Endothelial cell of umbilical vein (primary cell): Measurements from ENCODE around the gene NR2F2. TPM values are rescaled to one million over a fixed set of nuclear protein-coding genes. Genes with fewer than 3 reads are reported as not detected.

ENCODE experiments used
- BruUV-seq: library from RNA; stranded (reverse); fragments of 400-500 nt; replicated peaks from 2 replicates; lab custom pipeline; 2021; lab: Mats Ljungman, UMichigan
- CTCF ChIA-PET: fragments of 300-600, 350-600 bp; sonication (Branson Sonifier 250); formaldehyde crosslinking; loops from one replicate; lab custom pipeline; 2021; ENCODE audit warnings: antibody characterized with exemption, inconsistent platforms; lab: Charles Lee
- POLR2A ChIA-PET: fragments of 300-600, 350-600 bp; sonication (Branson Sonifier 250); formaldehyde crosslinking; loops from one replicate; lab custom pipeline; 2021; ENCODE audit warnings: antibody characterized with exemption, inconsistent platforms; lab: Charles Lee
- DNase-seq: peaks from one replicate; pipeline ENCODE4 v3.0.0-alpha.2; 2011; ENCODE audit warnings: low read depth, low spot score
- FAIRE-seq: peaks from 2 replicates; lab custom pipeline; 2011; peaks lifted over from hg19 to GRCh38; lab: Jason Lieb, UNC
- H2AFZ ChIP-seq: 2 replicates; pipeline ENCODE4 v1.6.0; 2012; ENCODE audit warnings: low read depth, low read length, control low read depth, inconsistent platforms
- H3K27ac ChIP-seq: 2 replicates; pipeline ENCODE4 v1.5.1; 2011; ENCODE audit warnings: low read depth, mild to moderate bottlenecking, control low read depth, low read length, moderate library complexity; ENCODE audit not compliant: insufficient read depth
- H3K27me3 ChIP-seq, 2 experiments: 2 replicates each; pipeline versions ENCODE4 v1.6.0 to v1.6.1; 2011; ENCODE audit warnings: low read length in 2 of 2, mixed read lengths in 1 of 2; ENCODE audit not compliant: control insufficient read depth in 2 of 2, insufficient read depth in 2 of 2
- H3K36me3 ChIP-seq, 2 experiments: 2 replicates in 1 of 2; 3 replicates in 1 of 2; pipeline ENCODE4 v1.5.1; 2011; ENCODE audit warnings: low read length in 2 of 2, mild to moderate bottlenecking in 1 of 2, moderate library complexity in 1 of 2; ENCODE audit not compliant: control insufficient read depth in 2 of 2, insufficient read depth in 2 of 2; ENCODE audit errors: extremely low read depth in 1 of 2
- H3K4me1 ChIP-seq: 3 replicates; pipeline ENCODE4 v1.5.1; 2011; ENCODE audit warnings: mild to moderate bottlenecking, low read length; ENCODE audit not compliant: control insufficient read depth, insufficient read depth; ENCODE audit errors: extremely low read depth
- H3K4me2 ChIP-seq: 2 replicates; pipeline ENCODE4 v1.6.1; 2011; ENCODE audit warnings: low read length, control low read depth, mixed read lengths; ENCODE audit not compliant: insufficient read depth
- H3K4me3 ChIP-seq, 3 experiments: fragments of 200-600 bp in 1 of 3; sonication (generic), shearing (Covaris generic) in 1 of 3; replicated peaks in 1 of 3; 2 replicates each; pipeline ENCODE4 v1.5.1; 2011 to 2016; ENCODE audit warnings: control low read depth in 3 of 3, low read length in 3 of 3, mild to moderate bottlenecking in 2 of 3, inconsistent platforms in 1 of 3, low read depth in 1 of 3, moderate library complexity in 1 of 3; ENCODE audit not compliant: insufficient read depth in 1 of 3
- H3K79me2 ChIP-seq: 2 replicates; pipeline ENCODE4 v1.6.0; 2012; ENCODE audit warnings: low read length, inconsistent platforms; ENCODE audit not compliant: control insufficient read depth, insufficient read depth
- H3K9ac ChIP-seq: replicated peaks from 2 replicates; pipeline ENCODE3; 2011; ENCODE audit warnings: low read length, control low read depth; ENCODE audit not compliant: insufficient read depth; ENCODE audit errors: extremely low read depth
- H3K9me1 ChIP-seq: replicated peaks from 3 replicates; pipeline ENCODE4 v1.6.0; 2011; ENCODE audit warnings: mild to moderate bottlenecking, low read length; ENCODE audit not compliant: control insufficient read depth, insufficient read depth; ENCODE audit errors: extremely low read depth
- H3K9me3 ChIP-seq: replicated peaks from 2 replicates; pipeline ENCODE4 v1.5.1; 2012; ENCODE audit warnings: low read length, inconsistent platforms; ENCODE audit not compliant: control insufficient read depth, insufficient read depth
- H4K20me1 ChIP-seq: replicated peaks from 2 replicates; pipeline ENCODE3; 2011; ENCODE audit warnings: mild to moderate bottlenecking, low read length; ENCODE audit not compliant: control insufficient read depth, insufficient read depth; ENCODE audit errors: extremely low read depth
- EZH2 ChIP-seq: IDR thresholded peaks from 2 replicates; pipeline ENCODE4 v1.6.1; 2012; ENCODE audit warnings: borderline replicate concordance, low read depth, mild to moderate bottlenecking, moderate library complexity, low read length, inconsistent platforms; ENCODE audit not compliant: severe bottlenecking
- FOS ChIP-seq: IDR thresholded peaks from 2 replicates; pipeline ENCODE4 v1.6.1; 2011; ENCODE audit warnings: mild to moderate bottlenecking, low read length, moderate library complexity, borderline replicate concordance; ENCODE audit not compliant: insufficient read depth
- GATA2 ChIP-seq: IDR thresholded peaks from 2 replicates; pipeline ENCODE4 v1.7.0; 2011; ENCODE audit warnings: low read depth, mild to moderate bottlenecking, moderate library complexity, mixed read lengths, low read length; ENCODE audit not compliant: insufficient read length, insufficient read depth
- JUN ChIP-seq: IDR thresholded peaks from 2 replicates; pipeline ENCODE4 v1.6.1; 2011; ENCODE audit warnings: borderline replicate concordance, low read depth; ENCODE audit not compliant: insufficient read length, insufficient read depth
- MYC ChIP-seq: IDR thresholded peaks from one replicate; pipeline ENCODE4 v1.6.1; 2011; ENCODE audit warnings: mild to moderate bottlenecking, low read depth, low read length
- POLR2A ChIP-seq: IDR thresholded peaks from 2 replicates; pipeline ENCODE4 v1.6.1; 2012; ENCODE audit warnings: low read depth, mild to moderate bottlenecking, control low read depth, low read length
- POLR2AphosphoS5 ChIP-seq: IDR thresholded peaks from 2 replicates; pipeline ENCODE4 v1.6.1; 2012; ENCODE audit warnings: low read depth, mild to moderate bottlenecking, control low read depth, low read length, moderate library complexity; ENCODE audit not compliant: insufficient read depth
- dilution Hi-C: fragments of 300-500 bp; cut with MboI; formaldehyde crosslinking; loops from one replicate; pipeline ENCODE4 v1.15.0; 2019; ENCODE audit warnings: low sequenced_read_pairs; ENCODE audit not compliant: extremely low pct_ligation_motif_present
- intact Hi-C: fragments of 100-400 bp; cut with micrococcal nuclease; formaldehyde crosslinking; loops from one replicate; pipeline ENCODE4 v1.10.0; 2022
- polyA plus RNA-seq, 4 experiments: library from polyadenylated mRNA; depleted of rRNA in 3 of 4; stranded (reverse) in 3 of 4; unstranded in 1 of 4; fragments of >200 nt; gene quantifications; 2 replicates each; pipeline versions ENCODE4 v1.2.1 to v1.2.3, GENCODE V29; 2011 to 2012; ENCODE audit warnings: missing spikeins in 1 of 4
- total RNA-seq: library from RNA; stranded (reverse); gene quantifications from 2 replicates; pipeline ENCODE4 v1.2.3, GENCODE V29; 2021
- TF ChIP-seq, protein P1 (sequence below), 2 donors: IDR thresholded peaks; 1 replicate in 1 of 2; 2 replicates in 1 of 2; pipeline ENCODE4 v1.5.1; 2011; ENCODE audit warnings: low read length in 2 of 2, mild to moderate bottlenecking in 2 of 2, moderate library complexity in 2 of 2, control low read depth in 1 of 2, inconsistent platforms in 1 of 2, low read depth in 1 of 2; ENCODE audit not compliant: insufficient read depth in 1 of 2; ENCODE audit errors: extremely low read depth in 1 of 2
- TF ChIP-seq, protein P2 (sequence below): IDR thresholded peaks from 2 replicates; pipeline ENCODE4 v1.6.1; 2011; ENCODE audit not compliant: insufficient read depth, insufficient read length

NR2F2 gene
- total and polyA plus RNA-seq, 2 donors (not counting 3 experiments of a cell fraction or from before 2014, with no cell fraction given) = 105 to 182 TPM

DNA sequence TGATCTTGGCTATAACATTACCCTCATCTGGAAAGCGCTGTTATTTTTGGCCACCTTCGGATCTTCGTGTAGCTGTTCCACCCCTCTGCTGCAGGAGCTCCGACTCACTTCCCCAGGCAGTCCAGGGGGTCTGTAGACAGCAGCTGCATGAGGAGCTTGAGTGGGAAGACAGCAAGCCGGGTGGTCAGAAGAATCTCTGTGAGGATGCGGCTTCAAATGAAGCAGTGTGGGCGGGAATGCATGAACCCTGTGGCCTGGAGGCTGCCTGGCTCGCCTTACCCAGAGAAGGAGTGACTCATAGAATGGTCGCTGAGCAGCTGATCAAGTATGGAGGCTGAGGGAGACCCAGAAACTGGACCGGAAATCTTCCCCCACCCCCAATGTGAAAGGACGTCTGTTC is 45.2 kb upstream of the NR2F2 start:
- CTCF ChIA-PET = no interaction called here

More for the DNA sequence above, 45.2 kb upstream of the NR2F2 start:
- no peaks in the 10 kb centered on the region for H3K4me1 ChIP-seq
- H4K20me1 ChIP-seq = no peaks in the 10 kb centered on the region
- no peak overlapping the region for H2AFZ ChIP-seq
- TF ChIP-seq POLR2AphosphoS5 = no peak
- no peak for TF ChIP-seq MYC
- TF ChIP-seq JUN = no peak
- no peak for TF ChIP-seq GATA2
- TF ChIP-seq, protein P1, sequence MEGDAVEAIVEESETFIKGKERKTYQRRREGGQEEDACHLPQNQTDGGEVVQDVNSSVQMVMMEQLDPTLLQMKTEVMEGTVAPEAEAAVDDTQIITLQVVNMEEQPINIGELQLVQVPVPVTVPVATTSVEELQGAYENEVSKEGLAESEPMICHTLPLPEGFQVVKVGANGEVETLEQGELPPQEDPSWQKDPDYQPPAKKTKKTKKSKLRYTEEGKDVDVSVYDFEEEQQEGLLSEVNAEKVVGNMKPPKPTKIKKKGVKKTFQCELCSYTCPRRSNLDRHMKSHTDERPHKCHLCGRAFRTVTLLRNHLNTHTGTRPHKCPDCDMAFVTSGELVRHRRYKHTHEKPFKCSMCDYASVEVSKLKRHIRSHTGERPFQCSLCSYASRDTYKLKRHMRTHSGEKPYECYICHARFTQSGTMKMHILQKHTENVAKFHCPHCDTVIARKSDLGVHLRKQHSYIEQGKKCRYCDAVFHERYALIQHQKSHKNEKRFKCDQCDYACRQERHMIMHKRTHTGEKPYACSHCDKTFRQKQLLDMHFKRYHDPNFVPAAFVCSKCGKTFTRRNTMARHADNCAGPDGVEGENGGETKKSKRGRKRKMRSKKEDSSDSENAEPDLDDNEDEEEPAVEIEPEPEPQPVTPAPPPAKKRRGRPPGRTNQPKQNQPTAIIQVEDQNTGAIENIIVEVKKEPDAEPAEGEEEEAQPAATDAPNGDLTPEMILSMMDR (IDR thresholded peaks at IDR 0.05; ENCODE audit: extremely low read depth in 1 of 2, insufficient read depth in 1 of 2, low read depth in 1 of 2, low read length in 2 of 2) = no peak
- TF ChIP-seq EZH2 = no peak
- no peak for TF ChIP-seq FOS
- TF ChIP-seq POLR2A = no peak
- TF ChIP-seq, protein P2, sequence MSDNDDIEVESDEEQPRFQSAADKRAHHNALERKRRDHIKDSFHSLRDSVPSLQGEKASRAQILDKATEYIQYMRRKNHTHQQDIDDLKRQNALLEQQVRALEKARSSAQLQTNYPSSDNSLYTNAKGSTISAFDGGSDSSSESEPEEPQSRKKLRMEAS = no peak
- no TSS peak for BruUV-seq
- no peaks in the 10 kb centered on the region for H3K9me1 ChIP-seq
- no peak overlapping the region for H3K9ac ChIP-seq
- intact Hi-C loops = no loop called here
- no peak overlapping the region for H3K4me2 ChIP-seq
- POLR2A ChIA-PET = no interaction called here
- H3K79me2 ChIP-seq = no peaks in the 10 kb centered on the region
- no peak for DNase-seq
- no peaks in the 10 kb centered on the region for H3K27me3 ChIP-seq
- H3K27ac ChIP-seq = no peak overlapping the region
- H3K4me3 ChIP-seq = no peak overlapping the region
- dilution Hi-C loops = no loop called here
- FAIRE-seq = peak; percentile 47
- no peaks in the 10 kb centered on the region for H3K9me3 ChIP-seq
- H3K36me3 ChIP-seq = peaks cover 2 to 23% of the 10 kb centered on the region in 2 experiments
